ENCODE results near the gene NOL7.

The NOL7 gene

GRCh38 chr6:13654496-13654895, 39.4 kb downstream of the NOL7 start:
- DNase-seq (ENCODE audit: low read depth in 2 of 2): no peak

GRCh38 chr6:13655700-13656099, 40.6 kb downstream of the NOL7 start:
- DNase-seq (ENCODE audit: low read depth in 2 of 2): no peak

GRCh38 chr6:13660273-13660672, 45.1 kb downstream of the NOL7 start:
- no peak for DNase-seq (ENCODE audit: low read depth in 2 of 2)

GRCh38 chr6:13660893-13661292, 45.8 kb downstream of the NOL7 start:
- no peak for DNase-seq (ENCODE audit: low read depth in 2 of 2)

GRCh38 chr6:13661647-13662046, 46.5 kb downstream of the NOL7 start:
- no peak for DNase-seq (ENCODE audit: low read depth in 2 of 2)

GRCh38 chr6:13662651-13663334, 47.7 kb downstream of the NOL7 start:
- no peak for DNase-seq (ENCODE audit: low read depth in 2 of 2)

GRCh38 chr6:13663986-13664385, 48.9 kb downstream of the NOL7 start:
- no peak for DNase-seq (ENCODE audit: low read depth in 2 of 2)

- no peak for DNase-seq (ENCODE audit: low read depth in 2 of 2)
These were observed 49.7 kb downstream of the NOL7 start for GRCh38 chr6:13664703-13665352.

GRCh38 chr6:13666194-13667105, 51.3 kb downstream of the NOL7 start:
- DNase-seq (ENCODE audit: low read depth in 2 of 2): no peak

- DNase-seq (ENCODE audit: low read depth in 2 of 2): no peak
These were observed 52.5 kb downstream of the NOL7 start for GRCh38 chr6:13667655-13668054.

GRCh38 chr6:13668291-13668928, 53.3 kb downstream of the NOL7 start:
- no peak for DNase-seq (ENCODE audit: low read depth in 2 of 2)

- no peak for DNase-seq (ENCODE audit: low read depth in 2 of 2)
These were observed 54.3 kb downstream of the NOL7 start for GRCh38 chr6:13669476-13669875.
